Suprapubic skin (tissue), 4 donors: ENCODE measurements around the gene ARSK. TPM values are rescaled to one million over a fixed set of nuclear protein-coding genes. Genes with fewer than 3 reads are reported as not detected.
A peak's percentile ranks its signal among the peaks of the same experiment; 100 is the strongest.

Experiments
- DNase-seq, 2 donors: peaks; one replicate each; pipeline ENCODE4 v3.0.0-alpha.2; 2019; ENCODE audit warnings: low spot score in 2 of 2
- H3K27ac ChIP-seq: fragments of 200-600 bp; sonication (generic); one replicate; pipeline ENCODE4 v1.5.1; 2019
- H3K27me3 ChIP-seq: fragments of 200-600 bp; sonication (generic); one replicate; pipeline ENCODE4 v1.5.1; 2019
- H3K36me3 ChIP-seq: fragments of 200-600 bp; sonication (generic); one replicate; pipeline ENCODE4 v1.5.1; 2019
- H3K4me1 ChIP-seq: fragments of 200-600 bp; sonication (generic); one replicate; pipeline ENCODE4 v1.5.1; 2019
- H3K4me3 ChIP-seq: fragments of 200-600 bp; sonication (generic); one replicate; pipeline ENCODE4 v1.5.1; 2019; ENCODE audit warnings: mild to moderate bottlenecking
- H3K9me3 ChIP-seq: fragments of 200-600 bp; sonication (generic); one replicate; pipeline ENCODE4 v1.5.1; 2019
- EP300 ChIP-seq: sonication (generic); formaldehyde crosslinking; IDR thresholded peaks from one replicate; pipeline ENCODE4 v1.6.1; 2017; ENCODE audit warnings: antibody characterized with exemption
- POLR2A ChIP-seq, 2 donors: fragments of 450-650 bp; IDR thresholded peaks; one replicate each; pipeline ENCODE4 v1.6.1; 2017; ENCODE audit warnings: antibody characterized with exemption in 2 of 2, mild to moderate bottlenecking in 2 of 2, moderate library complexity in 2 of 2
- POLR2AphosphoS5 ChIP-seq, 3 donors: sonication (generic); formaldehyde crosslinking; IDR thresholded peaks; one replicate each; pipeline ENCODE4 v1.6.1; 2017; ENCODE audit warnings: antibody characterized with exemption in 3 of 3
- WGBS: methylation state at CpG from one replicate; pipeline ENCODE4 v1.1.5; 2018; 5-methylcytosine and 5-hydroxymethylcytosine counted together
- total RNA-seq, 4 donors: library from RNA; depleted of rRNA; stranded (reverse); fragments of >200 nt; gene quantifications; one replicate each; pipeline ENCODE4 v1.1.0, GENCODE V29; 2016
- TF ChIP-seq, protein P1 (sequence below), 2 donors: fragments of 200-600 bp in 1 of 2; fragments of 450-650 bp in 1 of 2; sonication (generic) in 1 of 2; IDR thresholded peaks; one replicate each; pipeline ENCODE4 v1.5.1; 2016 to 2019; ENCODE audit warnings: antibody characterized with exemption in 2 of 2, mild to moderate bottlenecking in 1 of 2, moderate library complexity in 1 of 2

Gene ARSK
- total RNA-seq, 4 donors from 2014 or later, result 5.4 to 10.6 (median 8.1) TPM

- WGBS, result 97% methylated on average over 3 of the region's 3 CpGs
- H3K9me3 ChIP-seq, result no peaks in the 10 kb centered on the region
These were observed 56.5 kb downstream of the ARSK start for GRCh38 chr5:95611396-95611795.

GRCh38 chr5:95613514-95613913 is 58.6 kb downstream of the ARSK start:
- Histone ChIP-seq H3K4me1 (no peaks in the 10 kb centered on the region), H3K4me3 (no peak overlapping the region), H3K9me3 (no peaks in the 10 kb centered on the region), H3K27ac (no peak overlapping the region), H3K36me3 (no peaks in the 10 kb centered on the region), H3K27me3 (no peaks in the 10 kb centered on the region)
- TF ChIP-seq POLR2AphosphoS5 (IDR thresholded peaks at IDR 0.05) (no peak), POLR2A (IDR thresholded peaks at IDR 0.05) (no peak), EP300 (no peak)
- TF ChIP-seq, protein P1, sequence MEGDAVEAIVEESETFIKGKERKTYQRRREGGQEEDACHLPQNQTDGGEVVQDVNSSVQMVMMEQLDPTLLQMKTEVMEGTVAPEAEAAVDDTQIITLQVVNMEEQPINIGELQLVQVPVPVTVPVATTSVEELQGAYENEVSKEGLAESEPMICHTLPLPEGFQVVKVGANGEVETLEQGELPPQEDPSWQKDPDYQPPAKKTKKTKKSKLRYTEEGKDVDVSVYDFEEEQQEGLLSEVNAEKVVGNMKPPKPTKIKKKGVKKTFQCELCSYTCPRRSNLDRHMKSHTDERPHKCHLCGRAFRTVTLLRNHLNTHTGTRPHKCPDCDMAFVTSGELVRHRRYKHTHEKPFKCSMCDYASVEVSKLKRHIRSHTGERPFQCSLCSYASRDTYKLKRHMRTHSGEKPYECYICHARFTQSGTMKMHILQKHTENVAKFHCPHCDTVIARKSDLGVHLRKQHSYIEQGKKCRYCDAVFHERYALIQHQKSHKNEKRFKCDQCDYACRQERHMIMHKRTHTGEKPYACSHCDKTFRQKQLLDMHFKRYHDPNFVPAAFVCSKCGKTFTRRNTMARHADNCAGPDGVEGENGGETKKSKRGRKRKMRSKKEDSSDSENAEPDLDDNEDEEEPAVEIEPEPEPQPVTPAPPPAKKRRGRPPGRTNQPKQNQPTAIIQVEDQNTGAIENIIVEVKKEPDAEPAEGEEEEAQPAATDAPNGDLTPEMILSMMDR (IDR thresholded peaks at IDR 0.05), result no peak
- WGBS, result 59% methylated on average over 1 of the region's 1 CpG
- no peak for DNase-seq

More at GRCh38 chr5:95611396-95611795, 56.5 kb downstream of the ARSK start:
- Histone ChIP-seq H3K27me3 (no peaks in the 10 kb centered on the region), H3K4me1 (no peaks in the 10 kb centered on the region), H3K36me3 (no peaks in the 10 kb centered on the region), H3K27ac (no peak overlapping the region), H3K4me3 (no peak overlapping the region)
- no peak for DNase-seq
- TF ChIP-seq, protein P1 (IDR thresholded peaks at IDR 0.05), result no peak
- TF ChIP-seq POLR2A (IDR thresholded peaks at IDR 0.05), result no peak
- TF ChIP-seq EP300, result no peak
- no peak for TF ChIP-seq POLR2AphosphoS5 (IDR thresholded peaks at IDR 0.05)

- Histone ChIP-seq H3K4me1 (peaks cover 11% of the 10 kb centered on the region), H3K27me3 (no peaks in the 10 kb centered on the region), H3K27ac (no peak overlapping the region), H3K36me3 (no peaks in the 10 kb centered on the region), H3K4me3 (no peak overlapping the region), H3K9me3 (no peaks in the 10 kb centered on the region)
- DNase-seq, result no peak
- TF ChIP-seq, protein P1 (IDR thresholded peaks at IDR 0.05), result no peak
- TF ChIP-seq POLR2AphosphoS5 (IDR thresholded peaks at IDR 0.05) (no peak), EP300 (no peak), POLR2A (IDR thresholded peaks at IDR 0.05) (no peak)
- WGBS, result 81% methylated on average over 1 of the region's 1 CpG
These were observed 60.2 kb downstream of the ARSK start for GRCh38 chr5:95615164-95615467.

DNA sequence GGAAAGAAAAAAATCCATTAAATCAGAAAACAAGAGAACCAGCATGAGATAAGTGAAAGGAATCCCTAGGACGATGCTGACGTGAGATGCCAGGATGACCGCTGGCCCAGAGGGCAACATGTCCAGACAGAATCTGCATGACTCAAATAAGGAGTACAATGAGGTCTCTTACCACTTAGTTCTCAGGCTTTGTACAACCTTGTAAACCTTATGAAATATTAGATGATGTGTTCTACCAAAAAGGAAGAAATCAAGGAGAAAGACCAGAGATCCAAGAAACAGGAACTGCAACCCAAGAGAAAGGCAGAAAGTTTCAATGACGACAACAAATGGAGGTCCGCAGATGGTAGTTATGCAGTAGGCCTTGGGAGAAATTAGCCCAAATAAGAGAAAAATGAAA is 62.2 kb downstream of the ARSK start:
- H3K27me3 ChIP-seq, result no peaks in the 10 kb centered on the region

DNA sequence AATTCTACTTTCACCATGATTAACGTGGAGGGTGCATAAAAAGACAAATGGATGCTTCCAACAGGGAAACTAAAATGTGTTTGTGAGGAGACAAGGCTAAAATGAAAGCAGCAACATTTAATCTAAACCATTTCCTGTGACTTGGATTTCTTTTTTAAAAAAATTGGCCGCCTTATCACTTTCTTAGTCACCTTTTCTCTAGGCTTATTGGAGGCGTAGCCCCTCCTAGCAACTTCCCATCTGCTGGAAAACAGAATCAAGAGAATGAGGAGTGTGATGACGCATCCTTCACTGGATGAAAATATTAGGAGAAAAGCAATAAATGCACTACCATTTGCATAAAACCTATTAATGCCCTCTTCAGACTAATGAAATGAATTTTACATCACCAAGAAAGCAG is 64.2 kb downstream of the ARSK start:
- WGBS, result 74% methylated on average over 4 of the region's 4 CpGs
- Histone ChIP-seq H3K4me3 (peak overlapping the region; percentile 69), H3K27ac (no peak overlapping the region)

More for the DNA sequence above, 62.2 kb downstream of the ARSK start:
- no peaks in the 10 kb centered on the region for H3K36me3 ChIP-seq
- no peak overlapping the region for H3K27ac ChIP-seq
- peaks cover 29% of the 10 kb centered on the region for H3K4me1 ChIP-seq
- DNase-seq, result no peak
- H3K9me3 ChIP-seq, result no peaks in the 10 kb centered on the region
- no peak overlapping the region for H3K4me3 ChIP-seq
- WGBS, result 73% methylated on average over 5 of the region's 5 CpGs
- TF ChIP-seq POLR2A (IDR thresholded peaks at IDR 0.05), result no peak
- no peak for TF ChIP-seq POLR2AphosphoS5 (IDR thresholded peaks at IDR 0.05)
- TF ChIP-seq EP300, result no peak
- TF ChIP-seq, protein P1 (IDR thresholded peaks at IDR 0.05), result no peak

More for the DNA sequence above, 64.2 kb downstream of the ARSK start:
- Histone ChIP-seq H3K36me3 (no peaks in the 10 kb centered on the region), H3K9me3 (no peaks in the 10 kb centered on the region), H3K4me1 (peaks cover 29% of the 10 kb centered on the region), H3K27me3 (no peaks in the 10 kb centered on the region)
- no peak for DNase-seq
- no peak for TF ChIP-seq EP300
- TF ChIP-seq POLR2A (IDR thresholded peaks at IDR 0.05), result no peak
- no peak for TF ChIP-seq POLR2AphosphoS5 (IDR thresholded peaks at IDR 0.05)
- TF ChIP-seq, protein P1 (IDR thresholded peaks at IDR 0.05), result no peak
